ENCODE measurements around the gene TYW3. TPM values are rescaled to one million over a fixed set of nuclear protein-coding genes. Genes with fewer than 3 reads are reported as not detected.
A peak's percentile ranks its signal among the peaks of the same experiment; 100 is the strongest.

The TYW3 gene
- total RNA-seq, 1 experiment from 2014 or later: 32.9 TPM

GRCh38 chr1:74729741-74730478 lies 3.0 kb upstream of the TYW3 start:
- no peak for DNase-seq (ENCODE audit: low spot score)
- no peaks in the 10 kb centered on the region for H3K27me3 Mint-ChIP-seq (ENCODE audit: low read depth)
- ChIA-PET CTCF (interaction anchor here (0.7 to 1.6 kb wide), 2 partner anchors 37 to 1308 kb away, joined by 4 to 5 read pairs; no protein-coding TSS in a partner anchor), POLR2A (interaction anchor here (0.7 kb wide), 1 partner anchor 10 kb away, joined by 3 read pairs; no protein-coding TSS in a partner anchor)
- no peak for ATAC-seq
- no peak for TF ChIP-seq MLX (CRISPR knock-in tag; IDR thresholded peaks at IDR 0.05)
- no peak for TF ChIP-seq JUN (CRISPR knock-in tag; IDR thresholded peaks at IDR 0.05)
- TF ChIP-seq SP1 (CRISPR knock-in tag; conservative IDR thresholded peaks at IDR 0.05): 0 out of 2 replicates have a peak, but pooled peaks have one; percentile 27
- H3K4me1 Mint-ChIP-seq: peaks cover 31% of the 10 kb centered on the region
- H3K36me3 Mint-ChIP-seq: peaks cover 38% of the 10 kb centered on the region
- peaks cover 23% of the 10 kb centered on the region for H3K9me3 Mint-ChIP-seq
- H3K4me3 Mint-ChIP-seq: no peak overlapping the region; the same call in 1 of the 2 replicates
- H3K27ac Mint-ChIP-seq: no peak overlapping the region; the same call in 1 of the 2 replicates

- no peaks in the 10 kb centered on the region for H3K27me3 Mint-ChIP-seq (ENCODE audit: low read depth)
- no peak overlapping the region for H3K27ac Mint-ChIP-seq
- peaks cover 22% of the 10 kb centered on the region for H3K36me3 Mint-ChIP-seq
- H3K4me3 Mint-ChIP-seq: peak overlapping the region; percentile 52
- peaks cover 7% of the 10 kb centered on the region for H3K9me3 Mint-ChIP-seq
- POLR2A ChIA-PET: no interaction called here
- CTCF ChIA-PET: no interaction called here
- ATAC-seq (no peak), DNase-seq (ENCODE audit: low spot score) (no peak)
- no peak for TF ChIP-seq CREM (CRISPR knock-in tag; IDR thresholded peaks at IDR 0.05)
- TF ChIP-seq FOXP1 (CRISPR knock-in tag; IDR thresholded peaks at IDR 0.05; ENCODE audit: borderline replicate concordance): no peak
- no peak for TF ChIP-seq SMAD3 (CRISPR knock-in tag; IDR thresholded peaks at IDR 0.05; ENCODE audit: borderline replicate concordance)
- TF ChIP-seq NFATC4 (CRISPR knock-in tag; IDR thresholded peaks at IDR 0.05): no peak
- no peak for TF ChIP-seq ZNF532 (CRISPR knock-in tag; IDR thresholded peaks at IDR 0.05; ENCODE audit: borderline replicate concordance)
- TF ChIP-seq, protein P1, sequence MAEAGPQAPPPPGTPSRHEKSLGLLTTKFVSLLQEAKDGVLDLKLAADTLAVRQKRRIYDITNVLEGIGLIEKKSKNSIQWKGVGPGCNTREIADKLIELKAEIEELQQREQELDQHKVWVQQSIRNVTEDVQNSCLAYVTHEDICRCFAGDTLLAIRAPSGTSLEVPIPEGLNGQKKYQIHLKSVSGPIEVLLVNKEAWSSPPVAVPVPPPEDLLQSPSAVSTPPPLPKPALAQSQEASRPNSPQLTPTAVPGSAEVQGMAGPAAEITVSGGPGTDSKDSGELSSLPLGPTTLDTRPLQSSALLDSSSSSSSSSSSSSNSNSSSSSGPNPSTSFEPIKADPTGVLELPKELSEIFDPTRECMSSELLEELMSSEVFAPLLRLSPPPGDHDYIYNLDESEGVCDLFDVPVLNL (CRISPR knock-in tag; IDR thresholded peaks at IDR 0.05; ENCODE audit: borderline replicate concordance, low read depth): no peak
- TF ChIP-seq CDX4 (CRISPR knock-in tag; IDR thresholded peaks at IDR 0.05; ENCODE audit: borderline replicate concordance): no peak
- no peak for TF ChIP-seq TCF7 (CRISPR knock-in tag; IDR thresholded peaks at IDR 0.05; ENCODE audit: low read depth)
- no peak for TF ChIP-seq PRDM15 (CRISPR knock-in tag; IDR thresholded peaks at IDR 0.05)
- no peak for TF ChIP-seq IRF1 (CRISPR knock-in tag; IDR thresholded peaks at IDR 0.05)
- no peak for TF ChIP-seq ZNF416 (CRISPR knock-in tag; IDR thresholded peaks at IDR 0.05)
- TF ChIP-seq, protein P2, sequence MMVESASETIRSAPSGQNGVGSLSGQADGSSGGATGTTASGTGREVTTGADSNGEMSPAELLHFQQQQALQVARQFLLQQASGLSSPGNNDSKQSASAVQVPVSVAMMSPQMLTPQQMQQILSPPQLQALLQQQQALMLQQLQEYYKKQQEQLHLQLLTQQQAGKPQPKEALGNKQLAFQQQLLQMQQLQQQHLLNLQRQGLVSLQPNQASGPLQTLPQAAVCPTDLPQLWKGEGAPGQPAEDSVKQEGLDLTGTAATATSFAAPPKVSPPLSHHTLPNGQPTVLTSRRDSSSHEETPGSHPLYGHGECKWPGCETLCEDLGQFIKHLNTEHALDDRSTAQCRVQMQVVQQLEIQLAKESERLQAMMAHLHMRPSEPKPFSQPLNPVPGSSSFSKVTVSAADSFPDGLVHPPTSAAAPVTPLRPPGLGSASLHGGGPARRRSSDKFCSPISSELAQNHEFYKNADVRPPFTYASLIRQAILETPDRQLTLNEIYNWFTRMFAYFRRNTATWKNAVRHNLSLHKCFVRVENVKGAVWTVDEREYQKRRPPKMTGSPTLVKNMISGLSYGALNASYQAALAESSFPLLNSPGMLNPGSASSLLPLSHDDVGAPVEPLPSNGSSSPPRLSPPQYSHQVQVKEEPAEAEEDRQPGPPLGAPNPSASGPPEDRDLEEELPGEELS (CRISPR knock-in tag; IDR thresholded peaks at IDR 0.05): no peak
- H3K4me1 Mint-ChIP-seq: peaks cover 34% of the 10 kb centered on the region
Measured at GRCh38 chr1:74731399-74732052, 1.4 kb upstream of the TYW3 start.
